CD1c-positive myeloid dendritic cell (primary cell): ENCODE measurements around the gene AKAP10.
A peak's percentile ranks its signal among the peaks of the same experiment; 100 is the strongest.
"Not testable (repeated sequence)": the region's sequence is repeated elsewhere in the genome, so short reads cannot be mapped to it uniquely, and the experiment has no call there.

ENCODE experiments used
- DNase-seq: peaks from one replicate; pipeline ENCODE4 v3.0.0-alpha.2; 2016; ENCODE audit errors: extremely low spot score

Gene AKAP10

DNA sequence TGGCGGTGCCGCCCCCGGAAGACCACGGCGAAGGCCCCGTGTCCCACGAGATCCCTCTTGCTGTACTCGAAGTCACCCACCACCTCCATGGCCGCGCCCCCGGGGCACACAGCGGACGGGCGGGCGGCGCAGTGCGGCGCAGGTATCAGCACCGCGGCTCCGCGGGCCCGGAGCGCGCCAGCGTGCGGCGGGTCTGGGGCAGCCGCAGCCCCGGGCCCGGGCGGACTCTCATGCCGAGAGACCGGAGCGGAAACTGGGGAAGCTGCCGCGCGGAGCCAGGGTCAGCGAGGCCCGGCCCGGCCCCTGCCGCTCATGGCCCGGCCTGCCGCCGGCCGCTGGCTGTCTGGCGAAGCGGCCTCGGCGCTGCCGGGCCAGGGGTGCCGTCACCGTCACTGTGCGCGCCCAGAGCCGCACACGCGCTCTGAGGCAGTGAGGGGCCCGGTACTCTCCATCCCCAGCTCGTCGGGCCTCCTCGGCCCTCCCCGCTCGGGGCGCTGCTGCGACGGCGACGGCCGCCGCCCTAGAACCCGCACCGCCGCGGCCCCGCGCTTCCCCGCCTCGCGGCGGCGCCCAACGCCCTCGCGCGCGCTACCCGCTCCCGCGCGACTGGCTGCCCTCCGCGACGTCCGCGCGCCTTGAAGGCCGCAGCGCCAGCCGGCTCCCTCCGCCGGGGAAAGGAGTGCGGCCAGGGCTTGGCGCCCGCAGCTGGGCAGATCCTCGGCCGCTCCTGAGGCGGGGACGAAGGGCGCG is 110.1 kb downstream of the AKAP10 start, which contains the start of gene ULK2:
Gene ULK2, minus strand, starts transcription at position 608 of the 750 bp plus-strand sequence. Its CDS starts 519 bp downstream, at position 89.
- DNase-seq, result peak; percentile 71

DNA sequence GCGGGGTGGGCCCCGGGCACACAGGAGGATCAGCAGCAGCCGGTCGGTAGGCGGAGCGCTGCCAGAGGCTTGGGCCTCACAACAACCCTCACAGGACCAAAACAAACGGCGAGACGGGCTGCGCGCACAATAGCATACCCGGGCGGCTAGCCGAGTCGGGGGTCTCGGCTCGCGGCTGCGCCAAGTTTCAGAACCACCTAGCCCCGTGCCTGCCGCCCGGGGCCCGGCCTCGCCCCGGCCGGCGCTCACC is 110.6 kb downstream of the AKAP10 start:
- DNase-seq, result peak; percentile 49

DNA sequence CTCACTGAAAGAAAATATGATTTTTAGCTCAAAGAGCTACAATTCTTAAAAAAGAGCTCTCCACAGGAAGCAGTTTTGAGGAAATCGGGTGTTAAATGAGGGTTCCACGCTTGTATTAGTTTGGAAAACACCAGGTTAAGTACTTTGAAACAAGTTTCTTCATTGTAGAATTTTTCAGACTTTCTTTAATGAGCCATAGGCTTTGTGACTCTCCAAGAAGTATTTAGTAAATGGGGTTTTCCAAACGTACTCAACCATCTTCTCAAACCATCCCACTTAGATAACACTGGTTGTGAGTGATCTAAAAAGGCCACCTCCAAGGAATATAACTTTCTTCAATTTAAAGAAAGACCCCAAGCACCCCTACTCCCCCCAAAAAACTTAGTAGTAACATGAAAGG is 112.6 kb downstream of the AKAP10 start:
- no peak for DNase-seq

DNA sequence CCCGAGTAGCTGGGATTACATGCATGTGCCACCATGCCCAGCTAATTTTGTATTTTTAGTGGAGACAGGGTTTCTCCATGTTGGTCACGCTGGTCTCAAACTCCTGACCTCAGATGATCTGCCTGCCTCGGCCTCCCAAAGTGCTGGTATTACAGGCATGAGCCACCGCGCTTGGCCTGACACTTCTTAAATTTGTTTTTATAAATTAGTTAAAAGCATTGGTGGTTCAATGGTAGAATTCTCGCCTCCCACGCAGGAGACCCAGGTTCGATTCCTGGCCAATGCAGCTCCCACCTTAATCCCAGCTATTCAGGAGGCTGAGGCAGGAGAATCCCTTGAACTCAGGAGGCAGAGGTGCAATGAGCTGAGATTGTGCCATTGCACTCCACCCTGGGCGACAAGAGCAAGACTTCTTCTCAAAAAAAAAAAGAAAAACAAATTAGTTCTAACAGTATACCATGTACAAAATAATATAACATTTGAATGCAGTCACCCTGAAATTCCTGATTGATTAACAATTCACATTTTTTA is 116.9 kb downstream of the AKAP10 start:
- DNase-seq, result not testable (repeated sequence)

DNA sequence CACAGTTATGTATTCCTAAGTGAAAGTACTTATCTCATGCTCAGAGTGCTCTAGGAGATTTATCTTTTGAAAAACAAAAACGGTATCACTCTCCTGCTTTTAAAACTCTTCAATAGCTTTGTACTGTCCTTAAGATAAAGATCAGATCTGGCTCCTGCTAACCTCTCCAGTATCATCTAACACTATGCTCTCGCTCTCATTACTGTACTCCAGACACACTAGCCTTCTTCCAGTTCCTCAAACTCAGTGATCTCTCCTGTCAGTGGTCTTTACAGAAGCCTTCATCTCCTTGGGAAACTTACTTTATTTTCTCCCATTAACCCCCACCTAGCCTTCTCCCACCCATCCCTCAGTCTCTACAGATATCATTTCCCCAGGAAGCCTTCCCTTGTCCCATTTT is 120.0 kb downstream of the AKAP10 start:
- DNase-seq, result no peak
